ENCODE results near the gene TSKU. TPM values are rescaled to one million over a fixed set of nuclear protein-coding genes. Genes with fewer than 3 reads are reported as not detected.
"Not testable (repeated sequence)": the region's sequence is repeated elsewhere in the genome, so short reads cannot be mapped to it uniquely, and the experiment has no call there.

The TSKU gene
- polyA plus RNA-seq, 3 donors: 19.9 to 32.0 (median 24.5) TPM

DNA sequence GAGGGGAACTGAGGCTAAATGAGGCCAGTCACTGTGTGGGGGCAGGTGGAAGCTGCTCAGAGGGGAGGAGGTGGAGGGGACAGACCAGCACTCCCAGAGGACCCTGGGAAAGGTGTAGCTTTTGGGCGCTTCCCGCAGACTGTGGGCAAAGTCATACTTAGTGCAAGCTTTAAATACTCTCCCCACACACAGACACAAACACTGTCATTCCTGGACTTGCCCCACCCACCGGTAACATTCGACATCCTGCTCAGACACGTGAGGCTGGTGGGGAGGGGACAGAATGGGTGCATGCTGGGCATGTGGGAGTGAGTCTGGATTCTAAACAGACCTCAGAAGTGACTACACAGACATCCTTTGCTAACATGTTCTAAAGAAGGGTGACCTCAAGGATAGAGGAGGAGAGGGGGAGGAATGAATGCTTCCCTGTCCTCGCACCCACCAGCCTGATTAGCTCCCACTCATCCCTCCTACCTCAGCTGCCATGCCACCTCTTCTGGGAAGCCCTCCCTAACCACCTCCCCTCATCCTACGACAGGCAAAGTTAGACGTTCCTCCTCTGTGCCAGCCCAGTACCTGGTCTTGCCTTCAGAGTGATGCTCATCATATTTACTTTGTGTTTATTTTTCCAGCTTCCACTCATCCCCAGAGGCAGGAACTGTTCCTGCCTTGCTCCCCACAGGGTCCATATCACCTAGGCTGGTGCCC lies 22.2 kb downstream of the TSKU start:
- no peak for DNase-seq (ENCODE audit: extremely low read depth in 1 of 11, low read depth in 9 of 11, low spot score in 4 of 11)

DNA sequence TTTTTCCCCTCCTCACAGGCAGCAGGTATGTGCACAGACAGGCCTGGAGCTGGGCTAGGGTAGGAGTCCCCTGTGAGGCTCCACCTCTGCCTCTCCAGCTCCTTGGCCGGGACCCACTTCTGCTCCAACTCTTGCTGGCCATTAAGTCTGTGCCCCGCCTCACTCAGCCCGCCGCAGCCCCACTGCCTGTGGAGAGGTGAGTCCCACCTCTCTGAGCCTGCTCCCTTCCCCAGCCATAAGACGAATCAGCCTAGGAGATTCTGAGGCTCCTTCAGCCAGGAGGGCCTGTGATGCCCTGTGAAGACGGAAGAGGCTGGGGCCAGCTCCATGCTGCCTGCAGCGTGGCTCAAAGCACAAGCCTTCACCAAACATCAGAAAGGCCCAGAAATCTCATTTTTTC lies 23.0 kb downstream of the TSKU start:
- DNase-seq (ENCODE audit: extremely low read depth in 1 of 11, low read depth in 9 of 11, low spot score in 4 of 11): no peak

DNA sequence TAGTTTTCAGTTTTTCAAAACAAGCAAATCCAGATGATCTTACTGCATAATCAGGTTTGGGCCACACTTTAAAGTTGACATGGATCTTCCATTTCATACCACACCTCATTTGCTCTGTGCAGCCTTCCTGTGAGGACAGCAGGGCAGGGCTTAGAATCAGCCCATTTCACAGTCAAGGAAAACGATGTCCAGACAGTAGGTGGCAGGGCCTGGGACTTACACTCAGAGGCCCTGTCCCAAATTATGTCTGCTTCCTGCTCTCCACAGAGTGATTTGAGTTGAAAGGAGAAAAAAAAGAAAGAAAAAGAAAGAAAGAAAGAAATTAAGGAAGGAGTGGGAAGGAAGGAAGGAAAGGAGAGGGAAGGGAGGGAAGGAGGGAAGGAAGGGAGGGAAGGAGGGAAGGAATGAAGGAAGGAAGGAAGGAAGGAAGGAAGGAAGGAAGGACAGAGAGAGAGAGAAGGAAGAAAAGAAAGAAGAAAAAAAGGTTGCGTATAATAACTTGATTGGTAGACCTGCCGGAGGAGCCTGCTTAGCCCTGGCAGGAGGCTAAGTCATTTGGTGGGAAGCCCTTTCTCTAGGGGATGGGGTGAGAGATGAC lies 23.6 kb downstream of the TSKU start:
- no peak for DNase-seq (ENCODE audit: extremely low read depth in 1 of 11, low read depth in 9 of 11, low spot score in 4 of 11)

DNA sequence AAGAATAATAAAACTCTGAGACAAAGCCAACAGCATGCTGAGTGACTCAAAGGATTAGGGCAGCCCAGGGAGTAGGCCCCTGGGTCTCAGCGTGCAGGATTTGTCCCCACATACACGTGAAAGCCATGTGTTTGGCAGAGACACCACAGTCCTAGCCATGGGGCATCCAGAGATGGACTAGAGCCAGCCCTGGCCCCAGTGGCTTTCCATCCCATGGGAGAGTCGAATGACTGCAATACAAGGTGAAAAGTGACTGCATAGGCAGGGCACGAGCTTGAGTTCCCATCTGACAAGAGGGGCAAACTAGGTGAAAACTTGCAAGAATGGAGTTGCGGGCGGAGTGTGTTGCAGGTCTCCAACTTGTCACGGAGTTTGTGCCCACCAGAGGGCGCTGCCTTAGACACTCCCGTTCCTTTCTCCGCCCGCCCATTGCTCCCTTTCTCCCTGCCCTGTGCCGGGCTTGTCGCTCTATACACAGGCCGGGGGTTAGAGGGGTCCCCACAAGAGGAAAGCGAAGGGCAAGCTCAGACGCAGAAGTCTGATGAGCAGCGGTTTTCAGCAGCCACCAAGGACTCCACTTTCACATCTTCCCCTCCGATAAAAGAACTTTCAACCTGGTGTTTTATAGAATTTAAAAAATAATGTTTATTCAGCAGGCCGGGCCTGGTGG lies 24.2 kb downstream of the TSKU start:
- peak in 8 of 11 donors; percentile 61 to 74 (median 70) for DNase-seq (ENCODE audit: extremely low read depth in 1 of 11, low read depth in 9 of 11, low spot score in 4 of 11)

DNA sequence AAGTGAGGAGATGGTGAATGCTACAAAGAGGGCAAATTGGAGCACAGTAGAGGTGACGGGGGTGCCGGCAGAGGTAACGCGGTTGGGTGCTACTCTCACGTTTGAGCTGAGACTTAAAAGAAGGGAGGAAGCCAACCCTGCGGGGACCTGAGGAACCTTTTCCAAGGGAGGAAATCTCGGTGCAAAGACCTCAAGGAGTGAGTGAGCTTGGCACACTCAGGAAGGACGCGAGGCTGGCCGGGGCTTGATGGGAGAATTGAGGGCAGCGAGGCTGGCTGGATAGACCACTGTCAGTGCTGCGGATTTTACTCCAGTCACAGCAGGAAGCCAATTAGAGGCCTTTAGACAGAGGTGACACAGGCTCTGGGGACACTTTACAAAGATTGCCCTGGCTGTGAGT lies 25.0 kb downstream of the TSKU start:
- no peak for DNase-seq (ENCODE audit: extremely low read depth in 1 of 11, low read depth in 9 of 11, low spot score in 4 of 11)

DNA sequence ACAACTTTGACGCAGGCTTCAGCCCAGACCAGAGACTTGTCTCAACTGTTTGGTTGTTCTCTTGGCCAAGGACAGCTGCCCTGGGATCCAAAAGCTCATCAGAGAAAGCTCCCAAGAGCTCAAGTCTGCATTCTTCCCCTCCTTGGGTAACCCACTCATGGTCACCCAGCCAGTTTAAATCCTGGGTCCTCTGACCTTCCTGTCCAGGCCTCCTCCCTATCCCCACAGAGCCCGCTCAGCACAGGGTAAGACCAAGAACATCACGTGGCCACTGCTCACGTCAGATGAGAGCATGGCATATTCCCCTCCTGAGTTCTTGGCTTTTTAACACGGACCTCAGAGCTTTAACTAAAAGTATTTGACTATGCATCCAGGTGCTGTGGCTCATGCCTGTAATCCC lies 25.8 kb downstream of the TSKU start:
- DNase-seq (ENCODE audit: extremely low read depth in 1 of 11, low read depth in 9 of 11, low spot score in 4 of 11): no peak

DNA sequence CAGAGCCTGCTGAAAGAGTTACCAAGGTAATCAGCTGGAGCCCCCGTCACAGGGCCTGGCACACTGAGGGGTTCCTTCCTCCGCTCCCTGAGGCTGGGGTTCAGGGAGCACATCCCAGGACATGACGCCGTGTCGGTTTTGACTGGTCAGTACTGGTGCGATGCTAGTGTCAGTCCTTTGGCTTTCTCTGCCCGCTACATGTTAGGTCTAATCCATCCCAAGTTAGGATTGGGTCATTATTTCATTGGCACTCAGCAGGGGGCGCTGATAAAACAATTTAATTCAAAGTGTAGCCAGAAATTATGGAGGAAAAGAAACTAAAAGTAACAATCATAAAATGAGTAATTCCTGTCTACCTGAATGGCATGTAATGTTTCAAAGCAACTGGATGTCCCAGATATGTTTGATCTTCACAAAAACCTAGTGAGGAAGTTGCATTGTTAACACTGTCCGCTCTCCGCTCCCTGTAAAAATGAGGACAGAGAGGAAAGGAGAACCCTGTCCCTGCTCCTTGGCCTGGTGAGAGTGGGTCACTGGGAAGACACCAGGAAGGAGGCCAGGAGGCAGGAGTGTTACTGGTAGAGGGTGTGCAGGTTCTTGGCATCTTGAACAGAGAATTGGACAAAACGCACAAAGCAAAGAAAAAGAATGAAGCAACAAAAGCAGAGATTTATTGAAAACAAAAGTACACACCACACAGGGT lies 27.1 kb downstream of the TSKU start:
- DNase-seq (ENCODE audit: extremely low read depth in 1 of 11, low read depth in 9 of 11, low spot score in 4 of 11): no peak

DNA sequence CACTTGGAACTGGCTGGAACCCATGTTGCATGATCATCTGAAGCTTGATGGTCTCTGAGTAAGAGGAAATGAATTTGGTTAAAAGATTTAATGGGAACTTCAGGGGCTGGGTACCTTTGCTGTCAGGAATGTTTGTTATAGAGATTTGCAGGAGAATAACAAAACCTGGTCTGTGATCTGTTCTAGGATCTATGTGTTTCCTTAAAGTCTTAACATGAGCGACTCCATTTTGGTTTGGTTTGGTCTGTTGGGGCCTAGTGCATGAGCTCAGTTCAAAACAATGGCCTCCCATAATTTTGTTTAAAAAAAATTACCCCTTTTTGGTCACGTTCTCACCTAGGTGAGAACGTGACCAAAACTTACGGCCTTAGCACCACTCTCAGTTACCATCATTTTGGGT lies 28.1 kb downstream of the TSKU start:
- no peak for DNase-seq (ENCODE audit: extremely low read depth in 1 of 11, low read depth in 9 of 11, low spot score in 4 of 11)

DNA sequence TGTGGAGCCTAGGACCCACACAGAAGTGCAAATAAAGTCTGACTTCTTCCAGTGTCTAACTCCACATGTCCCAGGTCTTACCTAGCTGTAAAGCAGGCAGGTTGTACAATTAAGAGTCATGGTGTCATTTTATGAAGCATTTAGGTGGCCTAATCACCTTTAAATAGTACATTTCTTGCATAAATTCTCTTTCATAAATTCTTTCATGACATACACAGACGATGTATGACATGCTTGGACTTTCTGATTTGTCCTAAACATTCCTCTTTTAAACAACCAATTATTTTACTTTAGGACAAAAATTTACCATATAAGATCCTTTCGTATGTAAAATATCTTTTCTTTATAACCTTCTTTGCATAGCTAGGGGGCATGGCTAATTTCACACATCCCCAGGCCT lies 31.3 kb downstream of the TSKU start:
- DNase-seq (ENCODE audit: extremely low read depth in 1 of 11, low read depth in 9 of 11, low spot score in 4 of 11): no peak

DNA sequence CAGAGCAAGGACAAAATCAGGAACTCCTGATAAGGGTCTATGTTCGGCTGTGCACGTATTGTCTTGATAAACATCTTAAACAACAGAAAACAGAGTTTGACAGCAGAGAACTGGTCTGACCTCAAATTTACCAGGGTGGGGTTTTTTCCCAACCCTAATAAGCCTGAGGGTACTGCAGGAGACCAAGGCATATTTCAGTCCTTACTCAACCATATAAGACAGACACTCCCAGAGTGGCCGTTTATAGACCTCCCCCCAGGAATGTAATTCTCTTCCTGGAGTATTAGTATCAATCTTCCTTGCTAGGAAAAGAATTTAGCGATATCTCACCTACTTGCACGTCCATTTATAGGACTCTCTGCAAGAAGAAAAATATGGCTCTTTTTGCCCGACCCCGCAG lies 32.5 kb downstream of the TSKU start:
- DNase-seq (ENCODE audit: extremely low read depth in 1 of 11, low read depth in 9 of 11, low spot score in 4 of 11): not testable (repeated sequence)

DNA sequence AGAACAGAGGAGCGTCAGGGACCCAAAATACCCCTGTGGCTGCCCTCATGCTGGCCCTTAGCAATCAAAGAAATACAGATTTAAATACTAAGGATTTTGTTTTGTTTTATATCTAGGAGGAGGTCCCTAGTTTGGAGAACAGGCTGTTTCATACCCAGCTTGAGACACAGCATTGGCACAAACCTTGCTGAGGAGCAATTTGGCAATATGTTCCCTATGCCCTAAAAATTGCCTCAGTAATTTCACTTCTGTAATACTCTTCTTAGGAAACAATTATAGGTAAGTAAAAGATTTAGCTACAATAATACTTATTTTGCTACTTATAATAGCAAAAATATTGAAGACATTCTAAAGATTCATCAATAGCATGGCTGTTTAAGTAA lies 37.0 kb downstream of the TSKU start:
- no peak for DNase-seq (ENCODE audit: extremely low read depth in 1 of 11, low read depth in 9 of 11, low spot score in 4 of 11)

DNA sequence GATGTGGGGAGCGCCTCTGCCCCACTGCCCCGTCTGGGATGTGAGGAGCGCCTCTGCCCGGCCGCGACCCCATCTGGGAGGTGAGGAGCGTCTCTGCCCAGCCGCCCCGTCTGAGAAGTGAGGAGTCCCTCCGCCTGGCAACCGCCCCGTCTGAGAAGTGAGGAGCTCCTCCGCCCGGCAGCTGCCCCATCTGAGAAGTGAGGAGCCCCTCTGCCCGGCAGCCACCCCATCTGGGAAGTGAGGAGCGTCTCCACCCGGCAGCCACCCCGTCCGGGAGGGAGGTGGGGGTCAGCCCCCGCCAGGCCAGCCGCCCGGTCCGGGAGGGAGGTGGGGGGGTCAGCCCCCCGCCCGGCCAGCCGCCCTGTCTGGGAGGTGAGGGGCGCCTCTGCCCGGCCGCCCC lies 38.2 kb downstream of the TSKU start:
- not testable (repeated sequence) for DNase-seq (ENCODE audit: extremely low read depth in 1 of 11, low read depth in 9 of 11, low spot score in 4 of 11)

DNA sequence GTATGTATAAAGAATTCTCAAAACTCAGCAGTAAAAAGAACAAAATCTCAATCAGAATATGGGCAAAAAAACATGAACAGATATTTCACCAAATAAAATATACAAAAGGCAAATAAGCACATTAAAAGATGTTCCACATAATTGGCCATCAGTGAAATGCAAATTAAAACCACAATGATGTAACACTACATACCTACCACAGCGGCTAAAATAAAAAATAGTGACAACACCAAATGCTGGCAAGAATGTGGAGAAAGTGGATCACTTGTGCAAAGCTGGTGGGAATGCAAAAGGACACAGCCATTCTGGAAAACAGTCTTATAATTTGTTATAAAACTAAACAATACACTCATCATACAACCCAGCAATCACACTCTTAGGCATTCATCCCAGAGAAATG lies 39.2 kb downstream of the TSKU start:
- no peak for DNase-seq (ENCODE audit: extremely low read depth in 1 of 11, low read depth in 9 of 11, low spot score in 4 of 11)

DNA sequence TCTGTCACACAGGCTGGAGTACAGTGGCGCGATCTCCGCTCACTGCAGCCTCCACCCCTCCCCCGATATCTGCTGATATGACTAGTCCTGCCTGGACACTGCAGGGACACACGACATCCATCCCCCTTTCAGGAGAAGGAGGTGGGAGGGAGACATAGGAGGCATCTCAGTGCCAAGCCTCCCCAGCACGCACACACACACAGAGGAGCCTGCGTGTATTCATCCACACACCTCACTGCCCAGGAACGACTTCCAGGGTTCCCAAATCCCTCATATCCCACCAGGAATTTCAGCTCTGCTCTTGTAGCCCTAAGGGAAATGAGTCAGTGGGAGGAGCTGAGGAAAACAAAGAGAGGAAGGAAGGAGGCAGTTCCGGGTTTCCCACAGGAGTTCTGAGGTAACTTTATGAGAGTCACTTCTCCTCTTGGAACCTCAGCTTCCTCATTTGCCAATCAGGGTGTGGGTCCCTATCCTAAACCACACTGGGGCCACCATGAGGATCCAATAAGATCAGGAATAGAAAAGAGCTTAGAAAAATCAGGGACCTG lies 40.4 kb downstream of the TSKU start:
- DNase-seq (ENCODE audit: extremely low read depth in 1 of 11, low read depth in 9 of 11, low spot score in 4 of 11): peak in 1 of 11 donors; percentile 36

DNA sequence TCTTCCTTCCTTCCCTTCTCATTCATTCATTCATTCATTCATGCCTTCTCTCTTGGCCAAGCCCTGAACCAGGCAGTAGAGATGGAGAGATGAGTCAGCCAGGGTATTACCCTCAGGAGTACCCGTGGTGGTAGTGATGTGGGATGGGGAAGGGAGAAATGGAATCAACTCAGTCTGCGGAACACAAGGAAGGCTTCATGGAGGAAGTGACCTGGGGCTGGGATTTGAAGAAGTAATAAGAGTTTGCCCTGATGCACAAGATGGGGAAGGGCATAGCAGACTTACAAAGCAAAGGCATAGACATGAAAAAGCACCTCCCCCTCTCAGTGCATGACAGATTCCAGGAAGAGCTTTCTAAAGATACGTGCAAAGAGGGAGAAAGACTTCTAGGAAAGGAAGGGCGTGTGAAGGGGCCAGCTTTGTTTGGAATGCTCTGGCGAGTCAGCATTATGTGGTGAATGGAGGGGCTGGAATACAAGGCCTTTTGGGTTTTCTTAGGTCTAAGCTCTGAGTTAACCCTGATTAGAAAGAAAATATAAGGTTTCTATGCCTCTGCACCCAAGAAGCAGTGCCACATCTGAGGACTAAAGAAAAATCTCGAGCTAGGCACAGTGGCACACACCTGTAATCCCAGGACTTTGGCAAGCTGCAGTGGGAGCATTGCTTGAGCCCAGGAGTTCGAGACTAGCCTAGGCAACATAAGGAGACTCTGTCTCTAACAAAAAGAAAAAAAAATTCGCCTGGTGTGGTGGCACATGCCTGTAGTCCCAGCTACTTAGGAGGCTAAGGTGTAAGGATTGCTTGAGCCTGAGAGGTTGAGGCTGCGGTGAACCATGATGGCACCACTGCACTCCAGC lies 41.2 kb downstream of the TSKU start:
- no peak for DNase-seq (ENCODE audit: extremely low read depth in 1 of 11, low read depth in 9 of 11, low spot score in 4 of 11)

DNA sequence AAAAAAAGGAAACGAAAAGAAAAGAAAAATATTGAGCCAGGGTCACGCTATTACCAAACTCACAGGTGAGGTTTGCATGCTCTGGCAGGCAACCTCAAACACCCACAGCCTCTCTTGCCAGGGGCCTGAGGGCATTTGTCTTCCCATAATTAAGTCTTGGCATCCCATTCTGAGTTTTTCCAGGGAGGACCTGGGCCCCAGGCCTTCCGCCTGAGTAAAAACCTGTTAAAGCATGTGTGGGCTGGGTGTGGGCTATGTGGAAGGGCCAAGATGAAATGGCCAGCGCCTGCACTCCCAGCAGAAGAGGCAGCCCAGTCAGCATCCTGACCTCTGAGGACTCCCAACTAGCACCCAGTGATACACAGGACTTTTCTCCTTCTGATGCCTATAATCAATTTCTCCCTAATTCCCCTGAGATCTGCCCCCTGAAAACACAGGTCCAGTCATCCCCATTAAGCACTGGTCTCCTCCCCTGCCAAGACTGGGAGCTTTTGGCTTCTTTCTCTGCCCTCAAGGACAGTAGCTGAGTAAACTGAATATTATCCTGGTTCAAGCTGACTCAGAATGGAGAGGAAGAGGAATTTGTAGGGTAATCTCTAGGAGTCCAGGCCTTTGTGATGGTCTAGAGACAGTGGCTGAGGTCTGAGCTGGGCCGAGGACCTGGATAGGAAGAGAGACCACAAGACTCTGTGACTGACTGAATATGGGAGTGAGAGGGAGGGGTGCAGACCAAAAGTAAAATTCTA lies 42.0 kb downstream of the TSKU start:
- no peak for DNase-seq (ENCODE audit: extremely low read depth in 1 of 11, low read depth in 9 of 11, low spot score in 4 of 11)

DNA sequence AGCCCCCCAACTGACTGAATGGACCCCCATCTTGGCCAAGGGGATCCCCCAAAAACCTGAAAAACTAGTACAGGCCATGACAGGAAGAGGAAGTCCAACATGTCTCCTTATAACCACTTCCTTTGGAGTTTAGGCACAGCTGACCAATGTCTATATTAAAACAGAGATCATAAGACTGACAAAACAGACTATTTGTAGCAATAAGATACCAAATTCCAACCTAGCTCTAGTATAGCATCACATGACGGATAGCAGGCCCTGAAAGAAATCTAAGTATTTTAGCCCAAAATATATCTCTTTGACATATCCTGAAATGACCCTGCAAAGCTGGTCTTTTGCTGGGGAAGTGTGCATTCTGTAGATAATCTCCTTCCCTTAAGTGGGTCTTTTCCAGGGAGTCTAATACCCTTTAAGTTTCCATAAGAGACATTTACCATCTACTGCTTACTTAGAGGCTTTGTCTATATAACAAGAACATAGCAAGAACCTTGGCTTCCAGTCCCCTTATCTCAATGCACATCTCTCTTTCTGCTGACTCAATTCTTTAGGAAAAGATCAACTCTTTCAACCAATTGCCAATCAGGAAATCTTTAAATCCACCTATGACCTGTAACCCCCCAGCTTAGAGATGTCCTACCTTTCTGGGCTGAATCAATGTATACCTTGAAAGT lies 42.7 kb downstream of the TSKU start:
- no peak for DNase-seq (ENCODE audit: extremely low read depth in 1 of 11, low read depth in 9 of 11, low spot score in 4 of 11)

DNA sequence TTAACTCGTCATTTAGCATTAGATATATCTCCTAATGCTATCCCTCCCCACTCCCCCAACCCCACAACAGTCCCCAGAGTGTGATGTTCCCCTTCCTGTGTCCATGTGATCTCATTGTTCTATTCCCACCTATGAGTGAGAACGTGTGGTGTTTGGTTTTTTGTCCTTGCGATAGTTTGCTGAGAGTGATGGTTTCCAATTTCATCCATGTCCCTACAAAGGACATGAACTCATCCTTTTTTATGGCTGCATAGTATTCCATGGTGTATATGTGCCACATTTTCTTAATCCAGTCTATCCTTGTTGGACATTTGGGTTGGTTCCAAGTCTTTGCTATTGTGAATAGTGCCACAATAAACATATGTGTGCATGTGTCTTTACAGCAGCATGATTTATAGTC lies 43.4 kb downstream of the TSKU start:
- not testable (repeated sequence) for DNase-seq (ENCODE audit: extremely low read depth in 1 of 11, low read depth in 9 of 11, low spot score in 4 of 11)

Data from renal cortex interstitium (tissue), 11 donors.